A673 (cell line): Measurements from ENCODE around the gene SHISAL2A. TPM values are rescaled to one million over a fixed set of nuclear protein-coding genes. Genes with fewer than 3 reads are reported as not detected.

ENCODE experiments used
- BruUV-seq: library from RNA; stranded (reverse); fragments of 400-500 nt; replicated peaks from 2 replicates; lab custom pipeline; 2021; lab: Mats Ljungman, UMichigan
- CTCF ChIA-PET: fragments of 300-600 bp; sonication (Branson Sonifier 250); formaldehyde crosslinking; loops from one replicate; lab custom pipeline; 2022; ENCODE audit warnings: antibody characterized with exemption; lab: Charles Lee
- POLR2A ChIA-PET: fragments of 300-600 bp; sonication (Branson Sonifier 250); formaldehyde crosslinking; loops from one replicate; lab custom pipeline; 2022; ENCODE audit warnings: antibody characterized with exemption; ENCODE audit not compliant: low non-redundant PET; lab: Charles Lee
- DNase-seq: peaks from one replicate; pipeline ENCODE4 v3.0.0-alpha.2; 2015; ENCODE audit warnings: low spot score
- H3K27ac ChIP-seq: fragments of 200-600 bp; sonication (generic); 2 replicates; pipeline ENCODE4 v1.5.1; 2016; ENCODE audit warnings: mixed run types, low read depth, mild to moderate bottlenecking, mixed read lengths, antibody characterized with exemption, low read length; ENCODE audit not compliant: poor library complexity, severe bottlenecking
- H3K27me3 ChIP-seq: fragments of 200-600 bp; sonication (generic); replicated peaks from 2 replicates; pipeline ENCODE4 v1.6.1; 2017; ENCODE audit warnings: mixed run types, low read depth, mild to moderate bottlenecking, mixed read lengths, antibody characterized with exemption, low read length; ENCODE audit not compliant: insufficient read depth, poor library complexity
- H3K36me3 ChIP-seq: fragments of 200-600 bp; sonication (generic); 2 replicates; pipeline ENCODE4 v1.6.1; 2016; ENCODE audit warnings: mixed run types, mild to moderate bottlenecking, mixed read lengths, antibody characterized with exemption, low read length; ENCODE audit not compliant: insufficient read depth, poor library complexity, severe bottlenecking
- H3K4me1 ChIP-seq: fragments of 200-600 bp; sonication (generic); 2 replicates; pipeline ENCODE4 v1.6.1; 2017; ENCODE audit warnings: mixed run types, mild to moderate bottlenecking, mixed read lengths, antibody characterized with exemption, low read length; ENCODE audit not compliant: insufficient read depth, poor library complexity, severe bottlenecking
- H3K4me3 ChIP-seq: fragments of 200-600 bp; sonication (generic); 2 replicates; pipeline ENCODE4 v1.5.1; 2016; ENCODE audit warnings: low read depth, mixed run types, mild to moderate bottlenecking, mixed read lengths, low read length; ENCODE audit not compliant: poor library complexity, severe bottlenecking
- H3K9me3 ChIP-seq: fragments of 200-600 bp; sonication (generic); 2 replicates; pipeline ENCODE4 v1.6.1; 2016; ENCODE audit warnings: mixed run types, low read depth, mild to moderate bottlenecking, mixed read lengths, antibody characterized with exemption, low read length; ENCODE audit not compliant: poor library complexity, severe bottlenecking
- CTCF ChIP-seq: fragments of 300-800, 200-600 bp; sonication (generic); conservative IDR thresholded peaks from 2 replicates; pipeline ENCODE4 v1.5.1; 2017; ENCODE audit warnings: low read depth, mild to moderate bottlenecking, antibody characterized with exemption, low read length, moderate library complexity, mixed read lengths
- EZH2 ChIP-seq: fragments of 200-600 bp; sonication (generic); IDR thresholded peaks from 2 replicates; pipeline ENCODE4 v1.6.1; 2017; ENCODE audit warnings: borderline replicate concordance, low read depth, mild to moderate bottlenecking, mixed read lengths, antibody characterized with exemption, low read length; ENCODE audit not compliant: poor library complexity, severe bottlenecking
- intact Hi-C: fragments of 100-400 bp; cut with micrococcal nuclease; formaldehyde crosslinking; loops from one replicate; pipeline ENCODE4 v1.10.0; 2022; ENCODE audit not compliant: unreplicated experiment
- total RNA-seq: library from RNA; stranded (reverse); gene quantifications from 2 replicates; pipeline ENCODE4 v1.2.3, GENCODE V29; 2021

SHISAL2A gene
- total RNA-seq, 1 experiment from 2014 or later, result not detected

GRCh38 chr1:52627028-52627427 is 5.9 kb upstream of the SHISAL2A start:
- no peaks in the 10 kb centered on the region for H3K27me3 ChIP-seq
- CTCF ChIA-PET, result no interaction called here
- peaks cover 5% of the 10 kb centered on the region for H3K9me3 ChIP-seq
- POLR2A ChIA-PET, result no interaction called here
- TF ChIP-seq EZH2 (no peak), CTCF (no peak)
- BruUV-seq, result no TSS peak
- no peak overlapping the region for H3K4me3 ChIP-seq
- H3K4me1 ChIP-seq, result no peaks in the 10 kb centered on the region
- no peak overlapping the region for H3K27ac ChIP-seq
- no peaks in the 10 kb centered on the region for H3K36me3 ChIP-seq
- intact Hi-C loops, result no loop called here
- no peak for DNase-seq

GRCh38 chr1:52628614-52629324 is 4.2 kb upstream of the SHISAL2A start:
- intact Hi-C loops, result no loop called here
- ChIA-PET CTCF (no interaction called here), POLR2A (no interaction called here)
- H3K4me3 ChIP-seq, result no peak overlapping the region
- no peak for DNase-seq
- H3K36me3 ChIP-seq, result no peaks in the 10 kb centered on the region
- H3K27ac ChIP-seq, result no peak overlapping the region
- no TSS peak for BruUV-seq
- H3K9me3 ChIP-seq, result peaks cover 3% of the 10 kb centered on the region
- H3K4me1 ChIP-seq, result no peaks in the 10 kb centered on the region
- TF ChIP-seq CTCF (no peak), EZH2 (no peak)
- H3K27me3 ChIP-seq, result peaks cover 12% of the 10 kb centered on the region

- intact Hi-C loops, result no loop called here
- no peaks in the 10 kb centered on the region for H3K36me3 ChIP-seq
- POLR2A ChIA-PET, result no interaction called here
- no peak overlapping the region for H3K4me3 ChIP-seq
- CTCF ChIA-PET, result no interaction called here
- TF ChIP-seq EZH2 (no peak), CTCF (no peak)
- no peak overlapping the region for H3K27ac ChIP-seq
- DNase-seq, result no peak
- H3K4me1 ChIP-seq, result no peaks in the 10 kb centered on the region
- no TSS peak for BruUV-seq
- peaks cover 17% of the 10 kb centered on the region for H3K27me3 ChIP-seq
- no peaks in the 10 kb centered on the region for H3K9me3 ChIP-seq
Measured at GRCh38 chr1:52629325-52629643, 3.7 kb upstream of the SHISAL2A start.
